Upper lobe of left lung (tissue), 6 donors: ENCODE results near the gene CEP72. TPM values are rescaled to one million over a fixed set of nuclear protein-coding genes. Genes with fewer than 3 reads are reported as not detected.

Experiments used
- ATAC-seq, 2 donors: fragments of 200-7000 bp; cut with Tn5 transposase; one replicate each; pipeline ENCODE4 v1.9.1; 2022; ENCODE audit warnings: mild to moderate bottlenecking in 2 of 2, moderate library complexity in 2 of 2; ENCODE audit not compliant: low FRiP score in 2 of 2
- DNase-seq, 2 donors: peaks; one replicate each; pipeline ENCODE4 v3.0.0-alpha.2; 2019 to 2020
- H3K27ac ChIP-seq, 4 donors: fragments of 200-600 bp; sonication (generic); one replicate each; pipeline ENCODE4 v1.5.1; 2016 to 2019
- H3K27me3 ChIP-seq, 4 donors: fragments of 200-600 bp; sonication (generic); one replicate each; pipeline ENCODE4 v1.5.1; 2017 to 2019
- H3K36me3 ChIP-seq, 4 donors: fragments of 200-600 bp; sonication (generic); one replicate each; pipeline ENCODE4 v1.5.1; 2016 to 2019
- H3K4me1 ChIP-seq, 4 donors: fragments of 200-600 bp; sonication (generic); one replicate each; pipeline ENCODE4 v1.5.1; 2018 to 2019
- H3K4me3 ChIP-seq, 4 donors: fragments of 200-600 bp; sonication (generic); one replicate each; pipeline ENCODE4 v1.5.1; 2017 to 2019; ENCODE audit warnings: mild to moderate bottlenecking in 2 of 4, moderate library complexity in 1 of 4
- H3K9me3 ChIP-seq, 4 donors: fragments of 200-600 bp; sonication (generic); one replicate each; pipeline ENCODE4 v1.5.1; 2018 to 2019
- EP300 ChIP-seq, 4 donors: sonication (generic); formaldehyde crosslinking; IDR thresholded peaks; one replicate each; pipeline ENCODE4 v1.5.1; 2017; ENCODE audit warnings: antibody characterized with exemption in 4 of 4, control low read depth in 2 of 4
- POLR2A ChIP-seq, 4 donors: fragments of 450-650 bp; IDR thresholded peaks; one replicate each; pipeline ENCODE4 v1.5.1; 2016 to 2017; ENCODE audit warnings: antibody characterized with exemption in 4 of 4, mild to moderate bottlenecking in 2 of 4
- POLR2AphosphoS5 ChIP-seq, 2 donors: sonication (generic); formaldehyde crosslinking; IDR thresholded peaks; one replicate each; pipeline ENCODE4 v1.5.1; 2017; ENCODE audit warnings: antibody characterized with exemption in 2 of 2
- WGBS, 2 donors: methylation state at CpG; one replicate each; pipeline ENCODE4 v1.1.5; 2017 to 2018; 5-methylcytosine and 5-hydroxymethylcytosine counted together
- total RNA-seq, 6 donors: library from RNA; depleted of rRNA in 4 of 6; stranded (reverse); fragments of >200 nt in 4 of 6; gene quantifications; one replicate each; pipeline versions ENCODE4 v1.1.0 to v1.2.1, GENCODE V29; 2016 to 2021
- TF ChIP-seq, protein P1 (sequence below), 6 experiments: fragments of 450-650 bp in 4 of 6; fragments of 200-600 bp in 2 of 6; sonication (generic) in 2 of 6; IDR thresholded peaks; one replicate each; pipeline ENCODE4 v1.5.1; 2016 to 2019; ENCODE audit warnings: antibody characterized with exemption in 6 of 6
- donor health status: DM: no; HTN: no; CAD: no; lungs with moderate emphysema.
- donor health status: DM: no; HTN: yes; CAD: no; lungs with severe emphysema.

CEP72 gene
- total RNA-seq, 6 donors from 2014 or later = 6.8 to 21.0 (median 9.4) TPM

DNA sequence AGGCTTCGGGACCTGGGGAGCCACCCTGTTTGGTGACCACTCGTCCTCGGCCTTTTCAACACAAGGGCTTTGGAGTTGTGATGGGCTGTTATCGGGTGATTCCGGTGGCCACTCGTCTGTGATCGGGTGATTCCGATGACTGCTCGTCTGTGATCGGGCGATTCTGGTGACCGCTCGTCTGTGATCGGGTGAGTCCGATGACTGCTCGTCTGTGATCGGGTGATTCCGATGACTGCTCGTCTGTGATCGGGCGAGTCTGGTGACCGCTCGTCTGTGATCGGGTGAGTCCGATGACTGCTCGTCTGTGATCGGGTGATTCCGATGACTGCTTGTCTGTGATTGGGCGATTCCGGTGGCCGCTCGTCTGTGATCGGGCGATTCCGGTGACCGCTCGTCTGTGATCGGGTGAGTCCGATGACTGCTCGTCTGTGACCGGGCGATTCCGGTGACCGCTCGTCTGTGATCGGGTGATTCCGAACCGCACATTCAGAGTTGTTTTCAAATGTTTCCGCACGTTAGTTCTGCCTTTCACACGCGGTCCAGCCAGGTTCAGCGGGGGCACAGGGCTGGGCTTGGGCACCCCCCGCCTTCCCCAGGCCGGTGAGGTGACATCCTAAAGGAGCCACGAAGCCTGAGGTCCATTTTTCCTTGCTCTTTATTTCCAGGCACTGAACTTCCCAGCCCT lies 50.8 kb downstream of the CEP72 start:
- Histone ChIP-seq H3K9me3 (no peaks in the 10 kb centered on the region), H3K4me1 (no peaks in the 10 kb centered on the region), H3K36me3 (peaks cover 0 to 71% (median 38%) of the 10 kb centered on the region in 4 donors), H3K27me3 (no peaks in the 10 kb centered on the region), H3K27ac (no peak overlapping the region), H3K4me3 (no peak overlapping the region)
- ATAC-seq = no peak
- WGBS, 2 donors = 96 to 97% methylated on average over 56 of the region's 56 CpGs
- no peak for TF ChIP-seq EP300 (IDR thresholded peaks at IDR 0.05)
- no peak for TF ChIP-seq POLR2A (IDR thresholded peaks at IDR 0.05)
- no peak for TF ChIP-seq POLR2AphosphoS5 (IDR thresholded peaks at IDR 0.05)
- TF ChIP-seq, protein P1, sequence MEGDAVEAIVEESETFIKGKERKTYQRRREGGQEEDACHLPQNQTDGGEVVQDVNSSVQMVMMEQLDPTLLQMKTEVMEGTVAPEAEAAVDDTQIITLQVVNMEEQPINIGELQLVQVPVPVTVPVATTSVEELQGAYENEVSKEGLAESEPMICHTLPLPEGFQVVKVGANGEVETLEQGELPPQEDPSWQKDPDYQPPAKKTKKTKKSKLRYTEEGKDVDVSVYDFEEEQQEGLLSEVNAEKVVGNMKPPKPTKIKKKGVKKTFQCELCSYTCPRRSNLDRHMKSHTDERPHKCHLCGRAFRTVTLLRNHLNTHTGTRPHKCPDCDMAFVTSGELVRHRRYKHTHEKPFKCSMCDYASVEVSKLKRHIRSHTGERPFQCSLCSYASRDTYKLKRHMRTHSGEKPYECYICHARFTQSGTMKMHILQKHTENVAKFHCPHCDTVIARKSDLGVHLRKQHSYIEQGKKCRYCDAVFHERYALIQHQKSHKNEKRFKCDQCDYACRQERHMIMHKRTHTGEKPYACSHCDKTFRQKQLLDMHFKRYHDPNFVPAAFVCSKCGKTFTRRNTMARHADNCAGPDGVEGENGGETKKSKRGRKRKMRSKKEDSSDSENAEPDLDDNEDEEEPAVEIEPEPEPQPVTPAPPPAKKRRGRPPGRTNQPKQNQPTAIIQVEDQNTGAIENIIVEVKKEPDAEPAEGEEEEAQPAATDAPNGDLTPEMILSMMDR (IDR thresholded peaks at IDR 0.05) = no peak
- peak; percentile 16 to 62 for DNase-seq

DNA sequence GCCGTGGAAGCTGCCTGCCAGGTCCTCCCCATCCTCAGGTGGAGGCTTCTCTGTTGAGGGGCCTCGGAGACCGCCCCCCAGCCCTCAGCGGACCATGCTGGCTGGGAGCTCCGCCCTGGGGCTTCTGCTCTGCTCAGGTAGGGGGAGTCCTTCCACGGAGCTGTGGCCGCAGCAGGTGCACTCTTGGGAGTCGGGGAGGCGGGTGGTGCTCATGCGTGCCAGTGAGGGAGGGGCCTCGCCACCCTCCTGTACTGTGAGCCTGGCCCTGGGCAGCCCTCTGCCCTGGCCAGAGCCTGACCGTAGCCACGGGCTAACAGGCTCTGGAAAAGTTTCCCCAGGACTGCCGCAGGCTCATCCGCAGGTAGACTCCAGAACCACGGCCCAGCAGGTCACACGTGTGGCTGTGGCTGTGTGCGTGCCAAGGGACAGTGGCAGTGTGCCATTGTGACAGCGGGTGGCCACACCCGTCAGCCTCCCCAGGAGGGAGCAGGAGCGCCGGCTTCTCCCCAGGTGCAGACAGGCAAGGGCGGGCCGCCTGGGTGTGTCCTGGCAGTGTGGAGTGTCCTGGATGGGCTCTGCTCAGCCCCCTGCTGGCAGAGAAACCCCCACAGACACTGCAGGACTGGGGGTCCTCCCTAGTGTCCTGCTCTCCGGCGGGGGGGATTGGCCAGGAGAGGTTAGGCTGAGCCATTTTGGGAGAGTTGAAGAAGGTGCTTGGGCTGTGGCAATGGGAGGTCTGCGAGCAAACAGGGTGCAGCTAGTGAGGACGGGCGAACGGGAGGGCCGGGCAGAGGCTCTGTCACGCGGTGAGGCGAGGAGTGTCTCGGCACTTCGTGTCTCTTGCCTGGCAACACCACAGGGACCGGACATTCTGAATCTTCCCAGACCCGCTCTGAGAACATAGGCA lies 51.5 kb downstream of the CEP72 start:
- no peaks in the 10 kb centered on the region for H3K9me3 ChIP-seq
- peak; percentile 19 to 68 for DNase-seq
- H3K27ac ChIP-seq = no peak overlapping the region
- peaks cover 0 to 71% (median 38%) of the 10 kb centered on the region in 4 donors for H3K36me3 ChIP-seq
- TF ChIP-seq POLR2AphosphoS5 (IDR thresholded peaks at IDR 0.05) = no peak
- TF ChIP-seq, protein P1 (IDR thresholded peaks at IDR 0.05) = peak in 1 of 6 experiments; percentile 9
- no peaks in the 10 kb centered on the region for H3K27me3 ChIP-seq
- no peak overlapping the region for H3K4me3 ChIP-seq
- no peaks in the 10 kb centered on the region for H3K4me1 ChIP-seq
- peak in 1 of 2 donors; percentile 25 for ATAC-seq
- WGBS, 2 donors = 95 to 96% methylated on average over 31 to 38 of the region's 38 CpGs

DNA sequence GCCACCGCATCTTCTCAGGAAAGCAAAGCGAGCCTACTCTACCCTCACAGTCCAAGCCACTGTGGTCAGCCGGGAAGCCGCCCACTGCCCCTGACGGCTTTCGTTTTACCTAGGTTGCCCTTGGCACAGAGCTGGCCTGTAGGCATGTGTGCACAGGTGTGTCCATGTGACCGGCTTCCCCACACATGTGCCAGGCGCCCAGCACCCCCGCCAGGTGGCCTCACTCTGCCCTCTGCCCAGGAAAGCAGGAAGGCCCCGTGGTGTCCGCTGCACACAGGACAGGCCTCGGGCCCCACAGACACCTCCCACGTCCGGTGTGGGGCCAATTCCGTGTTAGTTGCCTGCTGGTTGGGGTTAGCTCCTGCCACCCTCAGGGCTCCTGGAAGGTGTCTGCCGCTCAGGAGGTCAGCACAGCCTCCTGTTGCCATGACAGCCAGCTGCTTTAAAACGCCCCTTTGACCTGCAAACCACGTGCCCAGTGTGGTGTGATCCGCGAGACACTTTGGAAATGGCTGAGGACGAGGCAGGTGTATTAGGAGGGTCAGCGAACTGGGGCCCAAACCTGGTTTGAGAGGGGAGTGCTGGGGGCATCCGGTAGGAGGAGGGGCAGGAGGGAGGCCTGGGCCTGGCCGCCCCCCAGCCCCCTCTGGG lies 52.3 kb downstream of the CEP72 start:
- Histone ChIP-seq H3K4me1 (no peaks in the 10 kb centered on the region), H3K36me3 (peaks cover 0 to 71% (median 37%) of the 10 kb centered on the region in 4 donors), H3K27me3 (no peaks in the 10 kb centered on the region), H3K4me3 (no peak overlapping the region), H3K9me3 (no peaks in the 10 kb centered on the region), H3K27ac (no peak overlapping the region)
- TF ChIP-seq POLR2AphosphoS5 (IDR thresholded peaks at IDR 0.05) = no peak
- TF ChIP-seq POLR2A (IDR thresholded peaks at IDR 0.05) = no peak
- TF ChIP-seq, protein P1 (IDR thresholded peaks at IDR 0.05) = no peak
- no peak for TF ChIP-seq EP300 (IDR thresholded peaks at IDR 0.05)
- DNase-seq (peak; percentile 19 to 72), ATAC-seq (no peak)
- 89 to 93% methylated on average over 12 to 24 of the region's 24 CpGs for WGBS, 2 donors

DNA sequence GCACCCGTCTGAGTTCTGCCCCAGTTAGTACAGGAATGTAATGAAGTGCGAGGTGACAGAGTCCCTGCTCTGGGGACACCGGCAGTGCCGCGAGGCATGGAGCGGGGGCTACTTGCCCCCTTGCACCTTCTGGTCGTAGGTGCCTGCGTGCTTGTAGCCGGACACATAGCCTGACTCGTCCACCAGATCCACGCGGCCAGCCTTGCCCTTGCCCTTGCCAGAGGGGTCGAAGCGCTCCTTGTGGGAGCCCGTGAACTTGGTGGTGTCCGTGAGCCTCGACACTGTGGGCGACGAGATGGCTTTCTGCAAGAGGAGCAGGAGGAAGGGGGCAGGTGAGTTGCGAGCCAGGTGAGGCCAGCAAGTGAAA lies 52.8 kb downstream of the CEP72 start:
- ATAC-seq (no peak), DNase-seq (peak; percentile 18 to 72)
- TF ChIP-seq POLR2AphosphoS5 (IDR thresholded peaks at IDR 0.05) (no peak), POLR2A (IDR thresholded peaks at IDR 0.05) (no peak), EP300 (IDR thresholded peaks at IDR 0.05) (no peak)
- TF ChIP-seq, protein P1 (IDR thresholded peaks at IDR 0.05) = no peak
- no peak overlapping the region for H3K27ac ChIP-seq
- peaks cover 0 to 66% (median 35%) of the 10 kb centered on the region in 4 donors for H3K36me3 ChIP-seq
- no peak overlapping the region for H3K4me3 ChIP-seq
- H3K4me1 ChIP-seq = no peaks in the 10 kb centered on the region
- no peaks in the 10 kb centered on the region for H3K27me3 ChIP-seq
- H3K9me3 ChIP-seq = no peaks in the 10 kb centered on the region
- WGBS, 2 donors = 88 to 96% methylated on average over 15 to 19 of the region's 20 CpGs
